Endodermal cell (in vitro differentiated cells): ENCODE measurements around the gene CCSER1. TPM values are rescaled to one million over a fixed set of nuclear protein-coding genes. Genes with fewer than 3 reads are reported as not detected.

Source experiments
- DNase-seq: peaks from one replicate; pipeline ENCODE4 v3.0.0-alpha.2; 2017
- H3K27ac ChIP-seq: 2 replicates; pipeline ENCODE4 v1.5.1; 2013; ENCODE audit warnings: mild to moderate bottlenecking, low read depth, low read length, moderate library complexity
- H3K27me3 ChIP-seq: 2 replicates; pipeline ENCODE4 v1.6.1; 2013; ENCODE audit warnings: mild to moderate bottlenecking, low read length, moderate library complexity; ENCODE audit not compliant: insufficient read depth, control insufficient read depth, poor library complexity, severe bottlenecking
- H3K36me3 ChIP-seq: 2 replicates; pipeline ENCODE4 v1.7.0; 2013; ENCODE audit warnings: mild to moderate bottlenecking, low read length, moderate library complexity; ENCODE audit not compliant: control insufficient read depth, insufficient read depth
- H3K4me1 ChIP-seq: one replicate; pipeline ENCODE4 v1.7.0; 2013; ENCODE audit warnings: low read length; ENCODE audit not compliant: control insufficient read depth, insufficient read depth
- H3K4me3 ChIP-seq: 2 replicates; pipeline ENCODE4 v1.5.1; 2013; ENCODE audit warnings: mild to moderate bottlenecking, low read length, moderate library complexity
- H3K9ac ChIP-seq: 2 replicates; pipeline ENCODE4 v1.6.1; 2013; ENCODE audit warnings: mild to moderate bottlenecking, low read length, moderate library complexity; ENCODE audit not compliant: poor library complexity, severe bottlenecking; ENCODE audit errors: extremely low read depth
- H3K9me3 ChIP-seq: 2 replicates; pipeline ENCODE4 v1.6.1; 2013; ENCODE audit warnings: mild to moderate bottlenecking, low read length, moderate library complexity; ENCODE audit not compliant: control insufficient read depth
- H3K27ac Mint-ChIP-seq: 2 replicates; pipeline ENCODE4 v1.8.0; 2020; ENCODE audit warnings: mixed read lengths
- H3K27me3 Mint-ChIP-seq: 2 replicates; pipeline ENCODE4 v1.8.0; 2021; ENCODE audit warnings: mild to moderate bottlenecking, mixed read lengths; ENCODE audit not compliant: insufficient read depth
- H3K36me3 Mint-ChIP-seq: 2 replicates; pipeline ENCODE4 v1.8.0; 2020; ENCODE audit warnings: low read depth, mixed read lengths
- H3K4me1 Mint-ChIP-seq: 2 replicates; pipeline ENCODE4 v1.8.0; 2020; ENCODE audit warnings: mixed read lengths
- H3K4me3 Mint-ChIP-seq: 2 replicates; pipeline ENCODE4 v1.8.0; 2020; ENCODE audit warnings: mild to moderate bottlenecking, moderate library complexity, mixed read lengths
- H3K9me3 Mint-ChIP-seq: 2 replicates; pipeline ENCODE4 v1.8.0; 2020; ENCODE audit warnings: mild to moderate bottlenecking, mixed read lengths
- WGBS, 2 experiments: methylation state at CpG; one replicate each; pipeline versions ENCODE4 v1.1.5 to v1.1.7; 2013; ENCODE audit warnings: missing lambda C conversion rate in 2 of 2, mixed read lengths in 1 of 2; ENCODE audit not compliant: insufficient coverage in 1 of 2, insufficient read length in 1 of 2; 5-methylcytosine and 5-hydroxymethylcytosine counted together
- total RNA-seq, 2 donors: library from RNA; stranded (reverse); fragmentation: NEBNext Ultra II Directional in 1 of 2; extraction: Animal tissue kit (Norgen Biotek cat#: 25700) in 1 of 2; gene quantifications; 2 replicates in 1 of 2; 3 replicates in 1 of 2; pipeline ENCODE4 v1.2.1, GENCODE V29; 2021
- TF ChIP-seq, protein P1 (sequence below): fragments of 200-600 bp; sonication (generic); conservative IDR thresholded peaks from 2 replicates; pipeline ENCODE4 v1.5.0; 2021; ENCODE audit warnings: antibody characterized with exemption, mild to moderate bottlenecking

CCSER1 gene
- total RNA-seq, 2 donors from 2014 or later = 1.1 to 2.2 TPM

DNA sequence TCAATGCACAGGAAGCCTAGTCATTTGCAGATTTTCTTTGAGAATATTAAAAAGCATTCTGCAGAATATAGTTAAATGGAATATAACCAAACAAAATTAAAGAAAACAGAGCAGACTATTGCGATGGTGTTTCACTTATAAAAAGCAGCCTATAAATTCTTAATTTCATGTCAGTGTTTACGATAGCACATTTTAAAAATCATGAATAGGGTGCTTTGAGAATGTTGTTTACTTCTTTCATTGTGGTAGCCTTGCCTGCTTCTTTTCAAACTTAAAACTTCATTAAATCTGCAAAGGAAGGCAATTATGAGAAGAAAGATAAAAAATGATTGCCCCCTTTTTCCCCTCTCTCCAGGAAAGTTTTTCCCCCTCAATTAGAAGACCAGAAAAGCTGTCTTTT, 748.6 kb downstream of the CCSER1 start:
- H3K36me3 Mint-ChIP-seq = no peaks in the 10 kb centered on the region
- 100% methylated on average over 2 of the region's 2 CpGs; no CpG with 5 or more reads in 1 of the 2 experiments for WGBS, 2 experiments
- H3K4me1 Mint-ChIP-seq = no peaks in the 10 kb centered on the region
- H3K27ac Mint-ChIP-seq = no peak overlapping the region
- no peaks in the 10 kb centered on the region for H3K4me1 ChIP-seq
- H3K4me3 ChIP-seq = no peak overlapping the region
- H3K36me3 ChIP-seq = no peaks in the 10 kb centered on the region
- no peak overlapping the region for H3K4me3 Mint-ChIP-seq
- H3K9me3 Mint-ChIP-seq = no peaks in the 10 kb centered on the region
- H3K27me3 Mint-ChIP-seq = no peaks in the 10 kb centered on the region
- H3K9me3 ChIP-seq = no peaks in the 10 kb centered on the region
- no peaks in the 10 kb centered on the region for H3K27me3 ChIP-seq
- H3K9ac ChIP-seq = no peak overlapping the region
- no peak for DNase-seq
- H3K27ac ChIP-seq = no peak overlapping the region
- TF ChIP-seq, protein P1, sequence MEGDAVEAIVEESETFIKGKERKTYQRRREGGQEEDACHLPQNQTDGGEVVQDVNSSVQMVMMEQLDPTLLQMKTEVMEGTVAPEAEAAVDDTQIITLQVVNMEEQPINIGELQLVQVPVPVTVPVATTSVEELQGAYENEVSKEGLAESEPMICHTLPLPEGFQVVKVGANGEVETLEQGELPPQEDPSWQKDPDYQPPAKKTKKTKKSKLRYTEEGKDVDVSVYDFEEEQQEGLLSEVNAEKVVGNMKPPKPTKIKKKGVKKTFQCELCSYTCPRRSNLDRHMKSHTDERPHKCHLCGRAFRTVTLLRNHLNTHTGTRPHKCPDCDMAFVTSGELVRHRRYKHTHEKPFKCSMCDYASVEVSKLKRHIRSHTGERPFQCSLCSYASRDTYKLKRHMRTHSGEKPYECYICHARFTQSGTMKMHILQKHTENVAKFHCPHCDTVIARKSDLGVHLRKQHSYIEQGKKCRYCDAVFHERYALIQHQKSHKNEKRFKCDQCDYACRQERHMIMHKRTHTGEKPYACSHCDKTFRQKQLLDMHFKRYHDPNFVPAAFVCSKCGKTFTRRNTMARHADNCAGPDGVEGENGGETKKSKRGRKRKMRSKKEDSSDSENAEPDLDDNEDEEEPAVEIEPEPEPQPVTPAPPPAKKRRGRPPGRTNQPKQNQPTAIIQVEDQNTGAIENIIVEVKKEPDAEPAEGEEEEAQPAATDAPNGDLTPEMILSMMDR = no peak

DNA sequence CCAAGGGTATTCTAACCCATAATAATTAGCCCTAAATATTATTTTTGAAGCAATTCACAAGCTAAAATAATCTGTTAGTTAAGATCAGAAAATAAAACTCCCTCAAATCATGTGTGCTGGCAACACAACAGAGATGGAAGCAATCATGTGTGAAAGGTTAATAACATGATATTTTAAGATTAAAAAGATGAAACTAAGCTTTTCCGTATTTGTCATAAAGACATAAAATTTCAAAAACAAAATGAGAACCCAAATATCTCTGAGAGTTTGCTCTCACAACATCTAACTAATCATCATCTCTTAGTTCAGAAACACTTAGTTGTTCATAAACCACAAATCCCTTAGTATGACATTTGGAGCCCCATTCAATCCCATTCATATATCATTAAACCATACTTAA, 749.1 kb downstream of the CCSER1 start:
- Histone ChIP-seq H3K4me1 (no peaks in the 10 kb centered on the region), H3K9ac (no peak overlapping the region), H3K27me3 (no peaks in the 10 kb centered on the region), H3K4me3 (no peak overlapping the region), H3K9me3 (no peaks in the 10 kb centered on the region), H3K36me3 (no peaks in the 10 kb centered on the region), H3K27ac (no peak overlapping the region)
- Mint-ChIP-seq H3K4me3 (no peak overlapping the region), H3K9me3 (no peaks in the 10 kb centered on the region), H3K36me3 (no peaks in the 10 kb centered on the region), H3K27ac (no peak overlapping the region), H3K27me3 (no peaks in the 10 kb centered on the region), H3K4me1 (no peaks in the 10 kb centered on the region)
- TF ChIP-seq, protein P1 = no peak
- DNase-seq = no peak
- WGBS, 2 experiments = 89% methylated on average over 1 of the region's 1 CpG; no CpG with 5 or more reads in 1 of the 2 experiments

DNA sequence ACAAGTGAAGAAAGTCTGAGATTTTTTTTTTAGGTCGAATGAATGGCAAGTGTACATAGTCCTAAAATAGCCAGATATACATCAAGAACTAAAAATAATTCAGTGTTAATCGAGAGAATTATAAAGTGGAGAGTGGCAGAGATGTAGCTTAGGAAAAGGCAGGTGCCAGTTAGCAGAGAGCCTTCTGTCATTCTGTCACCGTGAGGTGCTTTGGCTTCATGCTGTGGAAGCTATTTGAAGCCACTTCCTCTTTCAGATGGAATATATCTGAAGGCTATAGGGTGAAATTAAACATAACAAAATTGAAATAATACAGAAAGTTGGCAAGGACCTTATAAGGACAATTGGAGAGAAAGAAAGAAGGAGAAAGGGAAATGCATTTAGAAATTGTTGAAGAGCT, 756.3 kb downstream of the CCSER1 start:
- Histone ChIP-seq H3K36me3 (no peaks in the 10 kb centered on the region), H3K4me3 (no peak overlapping the region), H3K27me3 (no peaks in the 10 kb centered on the region), H3K9ac (no peak overlapping the region), H3K27ac (no peak overlapping the region), H3K9me3 (no peaks in the 10 kb centered on the region), H3K4me1 (no peaks in the 10 kb centered on the region)
- no peak for DNase-seq
- Mint-ChIP-seq H3K9me3 (no peaks in the 10 kb centered on the region), H3K27me3 (no peaks in the 10 kb centered on the region), H3K4me3 (no peak overlapping the region), H3K4me1 (no peaks in the 10 kb centered on the region), H3K27ac (no peak overlapping the region), H3K36me3 (no peaks in the 10 kb centered on the region)
- 57% methylated on average over 3 of the region's 3 CpGs; no CpG with 5 or more reads in 1 of the 2 experiments for WGBS, 2 experiments
- TF ChIP-seq, protein P1 = no peak
